Urothelium cell line (cell line): ENCODE results near the gene CYP3A4.
"Not testable (repeated sequence)": the region's sequence is repeated elsewhere in the genome, so short reads cannot be mapped to it uniquely, and the experiment has no call there.

Experiments
- DNase-seq: peaks from one replicate; pipeline ENCODE4 v3.0.0; 2011; ENCODE audit warnings: low spot score, mixed read lengths
- FAIRE-seq: peaks from 2 replicates; lab custom pipeline; 2011; peaks lifted over from hg19 to GRCh38; lab: Jason Lieb, UNC

The CYP3A4 gene

GRCh38 chr7:99762680-99763327 is 21.2 kb downstream of the CYP3A4 start:
- no peak for DNase-seq
- no peak for FAIRE-seq

DNA sequence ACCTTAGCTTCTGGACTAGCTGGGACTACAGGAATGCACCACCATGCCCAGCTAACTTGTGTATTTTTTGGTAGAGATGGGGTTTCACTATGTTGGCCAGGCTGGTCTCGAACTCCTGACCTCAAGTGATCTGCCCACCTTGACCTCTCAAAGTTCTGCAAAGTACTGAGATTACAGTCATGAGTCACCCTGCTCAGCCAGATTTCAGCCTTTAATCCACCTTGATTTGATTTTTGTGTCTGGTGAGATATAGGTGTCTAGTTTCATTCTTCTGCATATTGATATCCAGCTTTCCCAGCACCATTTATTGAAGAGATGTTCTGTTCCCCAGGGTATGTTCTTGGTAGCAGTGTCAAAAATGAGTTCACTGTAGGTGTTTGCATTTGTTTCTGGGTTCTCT is 28.9 kb downstream of the CYP3A4 start:
- DNase-seq = no peak
- FAIRE-seq = no peak

GRCh38 chr7:99752356-99752755 is 31.6 kb downstream of the CYP3A4 start:
- DNase-seq (no peak), FAIRE-seq (no peak)

DNA sequence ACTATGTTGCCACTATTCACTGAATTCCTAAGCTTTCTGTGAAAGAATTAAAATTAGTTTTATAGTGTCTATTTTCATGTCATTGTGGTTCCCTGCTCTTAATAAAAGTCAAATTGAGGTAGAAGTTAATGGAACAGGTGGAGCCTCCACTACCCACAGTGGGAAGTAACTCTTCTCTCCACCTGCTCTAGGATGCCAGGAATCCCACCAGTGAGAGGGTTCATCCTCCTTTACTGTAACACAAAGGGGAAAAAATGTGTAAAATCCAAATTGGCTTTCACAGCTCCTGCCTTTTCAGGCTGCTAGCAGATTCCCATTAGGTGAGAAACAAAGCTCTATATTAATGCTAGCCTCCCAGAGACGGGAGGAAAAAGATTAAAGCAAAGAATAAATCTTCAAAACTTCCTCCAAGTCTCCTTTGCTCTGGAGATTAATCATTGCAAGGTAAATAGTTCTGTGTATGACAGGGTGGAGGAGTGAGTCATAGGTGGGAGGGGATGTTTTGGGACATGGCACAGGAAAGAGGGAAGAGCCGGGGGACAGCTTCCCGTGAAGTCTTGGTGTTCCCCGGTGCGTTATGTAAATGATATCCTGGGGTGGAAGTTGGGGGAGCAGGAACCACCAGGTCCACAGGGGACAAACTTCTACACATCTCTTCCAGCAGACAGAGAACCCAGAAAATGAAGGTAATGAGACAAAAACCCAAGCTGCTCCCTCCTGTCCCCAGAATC is 32.5 kb downstream of the CYP3A4 start:
- peak; percentile 96 for FAIRE-seq
- DNase-seq = peak; percentile 26

DNA sequence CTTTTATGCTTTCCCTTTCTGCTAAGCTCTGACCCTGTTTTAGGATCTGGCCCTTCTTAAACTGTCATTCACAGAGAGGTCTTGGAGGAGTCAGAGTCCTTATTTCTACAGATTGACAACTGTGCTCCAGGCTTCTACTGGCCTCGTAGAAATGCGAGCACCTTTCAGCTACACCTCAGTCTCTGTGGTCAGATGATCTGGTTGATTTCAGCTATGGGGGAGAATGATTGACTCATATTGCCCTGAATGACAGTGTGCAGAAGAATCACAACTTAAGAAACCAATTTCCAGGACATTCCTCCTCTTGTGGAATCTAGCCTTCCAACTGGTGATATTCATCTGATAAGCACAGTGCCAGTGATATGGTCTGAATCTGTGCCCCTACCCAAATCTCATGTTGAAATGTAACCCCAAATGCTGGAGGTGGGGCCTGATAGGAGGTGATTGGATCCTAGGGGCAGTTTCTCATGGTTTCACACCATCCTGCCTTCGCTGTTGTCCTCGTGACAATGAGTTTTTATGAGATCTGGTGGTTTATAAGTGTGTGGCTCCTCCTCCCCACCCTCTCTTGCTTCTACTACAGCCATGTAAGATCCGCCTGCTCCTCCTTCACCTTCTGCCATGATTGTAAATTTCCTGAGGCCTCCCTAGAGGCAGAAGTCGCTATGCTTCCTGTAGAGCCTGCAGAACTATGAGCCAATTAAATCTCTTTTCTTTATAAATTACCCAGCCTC is 35.0 kb downstream of the CYP3A4 start:
- FAIRE-seq = no peak
- DNase-seq = no peak

DNA sequence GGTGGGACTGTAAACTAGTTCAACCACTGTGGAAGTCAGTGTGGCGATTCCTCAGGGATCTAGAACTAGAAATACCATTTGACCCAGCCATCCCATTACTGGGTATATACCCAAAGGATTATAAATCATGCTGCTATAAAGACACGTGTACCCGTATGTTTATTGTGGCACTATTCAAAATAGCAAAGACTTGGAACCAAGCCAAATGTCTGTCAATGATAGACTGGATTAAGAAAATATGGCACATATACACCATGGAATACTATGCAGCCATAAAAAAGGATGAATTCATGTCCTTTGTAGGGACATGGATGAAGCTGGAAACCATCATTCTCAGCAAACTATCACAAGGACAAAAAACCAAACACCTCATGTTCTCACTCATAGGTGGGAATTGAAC is 37.1 kb downstream of the CYP3A4 start:
- not testable (repeated sequence) for FAIRE-seq, DNase-seq

DNA sequence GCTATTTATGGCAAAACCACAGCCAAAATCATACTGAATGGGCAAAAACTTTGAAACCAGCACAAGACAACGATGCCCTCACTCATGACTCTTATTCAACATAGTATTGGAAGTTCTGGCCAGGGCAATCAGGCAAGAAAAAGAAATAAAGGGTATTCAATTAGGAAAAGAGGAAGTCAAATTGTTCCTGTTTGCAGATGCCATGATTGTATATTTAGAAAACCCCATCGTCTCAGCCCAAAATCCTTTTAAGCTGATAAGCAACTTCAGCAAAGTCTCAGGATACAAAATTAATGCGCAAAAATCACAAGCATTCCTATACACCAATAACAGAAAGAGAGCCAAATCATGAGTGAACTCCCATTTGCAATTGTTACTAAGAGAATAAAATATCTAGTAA is 38.6 kb downstream of the CYP3A4 start:
- FAIRE-seq, DNase-seq: not testable (repeated sequence)

DNA sequence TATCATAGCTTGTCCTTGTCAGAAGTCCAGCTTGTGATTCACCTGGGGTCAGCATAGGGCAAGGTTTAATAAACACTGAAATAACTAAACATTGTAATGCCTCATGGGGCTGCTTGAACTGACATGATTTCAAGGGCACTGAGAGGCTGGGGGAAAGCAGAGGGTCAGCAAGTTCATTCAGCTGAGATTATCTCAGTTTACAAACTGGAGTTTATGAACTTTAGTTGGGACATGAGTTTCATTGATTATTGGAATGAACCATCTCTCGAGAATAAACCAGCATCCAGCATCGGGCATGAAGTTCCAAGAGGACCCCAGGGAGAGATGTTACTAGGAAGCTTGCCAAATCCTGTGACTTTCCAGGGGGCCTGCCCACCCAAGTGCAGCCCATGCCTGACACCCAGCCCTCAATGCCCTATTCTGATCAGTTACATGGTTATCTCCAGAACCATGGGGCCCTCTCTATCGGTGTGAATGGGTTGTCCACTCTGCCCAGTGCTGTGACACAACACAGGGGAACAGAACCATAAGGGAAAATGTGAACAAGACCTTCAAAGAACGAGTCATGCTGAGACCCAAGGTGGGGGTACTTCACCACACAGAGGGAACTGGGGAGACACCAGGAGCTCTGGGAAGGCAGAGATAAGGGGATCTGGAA is 41.1 kb downstream of the CYP3A4 start:
- FAIRE-seq (no peak), DNase-seq (no peak)

DNA sequence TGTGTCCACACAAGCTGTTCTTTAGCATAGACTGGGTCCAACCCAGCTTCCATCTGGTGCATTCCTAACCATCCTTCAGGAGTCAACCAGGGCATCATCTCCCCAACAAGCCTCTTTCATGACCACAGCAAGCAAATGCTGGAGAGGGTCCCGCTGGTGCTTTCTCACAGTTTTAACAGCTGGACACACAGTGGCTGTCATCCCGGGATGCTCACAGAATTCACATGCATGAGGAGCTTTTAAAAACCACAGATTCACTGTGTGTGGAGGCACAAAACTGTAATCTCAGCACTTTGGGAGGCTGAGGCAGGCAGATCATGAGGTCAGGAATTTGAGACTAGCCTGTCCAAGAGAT is 42.6 kb downstream of the CYP3A4 start:
- DNase-seq = no peak
- no peak for FAIRE-seq

DNA sequence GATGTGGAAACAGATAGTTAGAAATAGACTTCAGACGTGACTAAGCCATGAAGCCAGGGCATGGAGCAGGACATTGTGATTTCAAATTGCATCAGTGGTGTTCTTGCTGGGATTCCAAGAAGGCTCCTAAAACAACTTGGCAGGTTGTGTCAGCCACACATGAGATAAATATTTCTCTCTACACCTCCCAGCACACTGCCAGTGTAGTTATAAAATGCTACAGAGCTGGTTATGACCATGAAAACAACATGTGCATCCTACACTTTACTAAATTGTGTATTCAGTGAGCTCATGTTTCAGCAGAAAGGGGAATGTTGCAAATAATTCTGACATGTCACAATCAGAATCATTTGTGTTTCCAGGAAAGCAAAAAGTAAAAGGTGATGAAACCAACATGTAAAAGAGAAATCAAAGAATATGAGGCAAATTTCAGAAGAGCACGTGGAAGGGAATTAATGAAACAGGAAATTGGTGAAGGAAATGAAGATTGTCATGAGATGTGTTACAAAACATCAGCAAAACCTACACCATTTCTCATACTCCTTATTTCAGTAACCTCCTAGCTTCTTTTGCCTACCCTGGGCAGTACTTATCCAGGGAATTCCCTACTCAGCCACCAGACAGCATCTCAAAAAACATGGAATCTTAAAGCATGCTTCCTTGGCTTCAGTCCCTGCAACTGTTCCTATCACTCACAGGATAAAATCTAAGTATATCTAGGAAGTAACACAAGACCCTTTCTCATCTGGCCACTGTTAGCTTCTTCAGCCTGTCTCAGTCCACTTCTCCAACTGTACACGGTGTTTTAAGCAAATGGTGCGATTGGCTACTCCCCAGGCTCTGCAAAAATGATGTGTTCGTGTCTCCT is 43.2 kb downstream of the CYP3A4 start:
- FAIRE-seq (no peak), DNase-seq (no peak)

GRCh38 chr7:99739699-99740572 is 44.0 kb downstream of the CYP3A4 start:
- DNase-seq (no peak), FAIRE-seq (peak; percentile 23)

DNA sequence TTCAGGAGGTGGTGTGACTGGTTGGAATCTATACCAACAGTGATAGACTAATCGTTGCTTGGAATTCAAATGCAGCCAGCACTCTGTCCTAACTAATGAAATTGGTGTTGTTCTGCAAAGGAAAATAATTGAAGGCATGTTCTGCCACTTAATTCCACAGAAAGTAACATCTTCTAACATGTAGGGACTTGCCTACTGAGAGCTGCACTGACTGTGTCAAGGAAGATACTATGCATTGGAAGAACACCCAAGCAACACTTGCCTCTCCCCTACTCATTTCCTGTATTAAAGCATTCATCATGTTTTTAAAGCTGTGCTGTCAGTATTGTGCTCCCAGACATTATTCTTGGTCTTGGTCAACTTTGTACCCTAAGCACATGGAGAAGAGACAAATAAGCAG is 46.3 kb downstream of the CYP3A4 start:
- FAIRE-seq = no peak

GRCh38 chr7:99736667-99737066 is 47.3 kb downstream of the CYP3A4 start:
- FAIRE-seq, DNase-seq: not testable (repeated sequence)

More for the DNA sequence above, 46.3 kb downstream of the CYP3A4 start:
- peak; percentile 23 for DNase-seq

- no peak for DNase-seq
These were observed 49.0 kb downstream of the CYP3A4 start, which contains the start of gene CYP3A7 for GRCh38 chr7:99734987-99735386. CYP3A7 (minus strand) TSS chr7:99735196; CDS start chr7:99735093, 103 bp downstream.

DNA sequence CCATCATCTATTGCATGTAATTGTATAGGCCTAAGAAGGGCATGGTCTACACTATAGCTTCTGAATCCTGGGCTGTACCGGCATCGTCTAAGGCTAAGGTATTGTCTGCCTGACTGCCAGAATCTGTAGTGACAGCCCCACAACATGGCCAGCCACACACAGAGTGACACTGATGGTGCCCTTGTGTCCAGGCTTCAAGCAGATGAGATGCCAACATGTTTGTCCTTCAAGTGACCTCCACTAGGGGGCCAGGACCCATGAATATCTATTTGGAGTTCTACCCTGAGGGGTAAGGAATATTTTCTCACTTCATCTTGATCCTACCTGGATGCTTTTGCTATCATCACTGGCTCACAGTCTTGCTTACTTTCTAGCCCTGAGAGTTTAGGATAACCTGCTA is 50.5 kb downstream of the CYP3A4 start:
- DNase-seq (peak; percentile 25), FAIRE-seq (peak; percentile 83)

More at GRCh38 chr7:99734987-99735386, 49.0 kb downstream of the CYP3A4 start, which contains the start of gene CYP3A7:
- no peak for FAIRE-seq

- no peak for FAIRE-seq
- DNase-seq = no peak
These were observed 51.0 kb downstream of the CYP3A4 start for GRCh38 chr7:99733003-99733402.

GRCh38 chr7:99731638-99732374 is 52.2 kb downstream of the CYP3A4 start:
- FAIRE-seq (no peak), DNase-seq (no peak)

DNA sequence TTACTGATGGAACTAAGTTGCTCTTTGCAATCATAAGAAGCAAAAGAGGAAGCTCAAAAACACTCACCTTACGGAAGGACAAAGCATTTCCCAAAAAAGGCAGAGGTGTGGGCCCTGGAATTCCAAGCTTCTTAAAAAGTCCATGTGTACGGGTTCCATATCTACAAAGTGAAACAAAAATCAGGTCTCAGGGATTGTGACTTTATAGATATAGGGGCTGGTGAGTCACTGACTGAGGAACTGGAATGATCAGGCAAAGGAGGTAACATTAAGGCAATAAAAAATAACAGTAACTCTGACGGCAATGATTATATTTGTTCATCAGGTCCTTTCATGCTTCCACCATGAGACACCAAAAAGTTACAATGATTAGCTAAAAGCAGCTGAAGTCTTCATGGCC is 53.0 kb downstream of the CYP3A4 start:
- FAIRE-seq (no peak), DNase-seq (no peak)
